ENCODE results near the gene SLIT1. TPM values are rescaled to one million over a fixed set of nuclear protein-coding genes. Genes with fewer than 3 reads are reported as not detected.

The SLIT1 gene
- total and polyA plus RNA-seq, 2 of the 8 experiments (the other 6 are each of a cell fraction or from before 2014, with no cell fraction given): 0.70 to 0.88 TPM

- no peaks in the 10 kb centered on the region; a peak in 1 of 7 replicates for H3K27me3 ChIP-seq (replicated peaks in 1 of 4; ENCODE audit: control insufficient read depth in 3 of 4, extremely low read depth in 1 of 4, insufficient read depth in 3 of 4, low read length in 3 of 4)
- no peak overlapping the region for H3K9ac ChIP-seq (replicated peaks in 1 of 4; ENCODE audit: extremely low read depth in 1 of 4, low read depth in 3 of 4, low read length in 3 of 4)
- H3K4me2 ChIP-seq (ENCODE audit: insufficient read depth in 1 of 2, low read depth in 2 of 2, low read length in 2 of 2): no peak overlapping the region
- H2AFZ ChIP-seq (ENCODE audit: low read length): no peak overlapping the region
- ChIA-PET CTCF (ENCODE audit: partially characterized antibody) (interaction anchor here (1.0 to 43.6 kb wide), 10 partner anchors 14 to 114 kb away, joined by 3 to 1348 read pairs (median 4); no protein-coding TSS in a partner anchor), POLR2A (ENCODE audit: partially characterized antibody) (interaction anchor here (0.6 to 2.1 kb wide), 4 partner anchors 10 to 198 kb away, joined by 3 to 4 read pairs (median 3); no protein-coding TSS in a partner anchor)
- no peaks in the 10 kb centered on the region for H3K9me3 ChIP-seq (ENCODE audit: insufficient read depth in 2 of 2, low read depth in 1 of 2, low read length in 1 of 2)
- H2AK5ac ChIP-seq (ENCODE audit: low read depth, low read length): no peak overlapping the region
- H3K4me3 ChIP-seq (ENCODE audit: extremely low read depth in 1 of 4, insufficient read depth in 2 of 4, low read depth in 3 of 4, low read length in 4 of 4): no peak overlapping the region
- no peaks in the 10 kb centered on the region for H3K23me2 ChIP-seq (ENCODE audit: low read depth, low read length)
- H4K8ac ChIP-seq (ENCODE audit: extremely low read depth, insufficient read depth, low read length): no peak overlapping the region
- DNase-seq (ENCODE audit: low read depth in 1 of 2, low spot score in 2 of 2) (no peak), FAIRE-seq (no peak)
- no peaks in the 10 kb centered on the region for H3K79me2 ChIP-seq (ENCODE audit: control insufficient read depth in 1 of 2, insufficient read depth in 2 of 2, low read length in 2 of 2)
- H2BK120ac ChIP-seq (replicated peaks; ENCODE audit: low read depth, low read length): no peak overlapping the region
- H3K4me1 ChIP-seq (replicated peaks in 1 of 4; ENCODE audit: control insufficient read depth in 3 of 4, insufficient read depth in 4 of 4, low read length in 3 of 4): peaks cover 0 to 17% (median 11%) of the 10 kb centered on the region in 4 experiments; a peak in 6 of 7 replicates
- H3K14ac ChIP-seq (ENCODE audit: insufficient read length): no peak overlapping the region
- H4K91ac ChIP-seq (replicated peaks; ENCODE audit: insufficient read length, low read length): no peak overlapping the region
- H2BK12ac ChIP-seq (ENCODE audit: low read depth, low read length): no peak overlapping the region
- H3K23ac ChIP-seq (ENCODE audit: insufficient read length): no peak overlapping the region
- no peak overlapping the region for H4K5ac ChIP-seq (ENCODE audit: insufficient read length, low read depth, low read length)
- WGBS, 2 experiments (ENCODE audit: extremely low coverage in 1 of 2, insufficient coverage in 1 of 2, insufficient read length in 1 of 2, insufficient replicate concordance in 2 of 2, low coverage in 1 of 2, low lambda C conversion rate in 2 of 2, missing lambda C conversion rate in 1 of 2): 90% methylated on average over 14 of the region's 14 CpGs; no CpG with 5 or more reads in 1 of the 2 experiments
- H2BK15ac ChIP-seq (ENCODE audit: low read length): 0 out of 2 replicates have a peak overlapping the region, but pooled peaks have one; percentile 19
- H3K27ac ChIP-seq (ENCODE audit: low read depth, low read length): no peak overlapping the region
- H3K36me3 ChIP-seq (ENCODE audit: control insufficient read depth in 2 of 4, insufficient read depth in 4 of 4, low read length in 3 of 4): no peaks in the 10 kb centered on the region
- H2BK5ac ChIP-seq (ENCODE audit: low read depth, low read length): peak overlapping the region; percentile 40; the same call in 1 of the 2 replicates
- peak overlapping the region; percentile 9; the same call in 1 of the 2 replicates for H3K18ac ChIP-seq (ENCODE audit: extremely low read depth, low read length)
- H4K20me1 ChIP-seq (replicated peaks in 1 of 2; ENCODE audit: control insufficient read depth in 1 of 2, insufficient read depth in 2 of 2, low read length in 2 of 2): no peaks in the 10 kb centered on the region
- H3K79me1 ChIP-seq (ENCODE audit: low read depth, low read length): no peaks in the 10 kb centered on the region
- H2BK20ac ChIP-seq (ENCODE audit: low read length): no peak overlapping the region
- no peak overlapping the region for H3K4ac ChIP-seq (replicated peaks; ENCODE audit: insufficient read length, low read depth, low read length)
- no peak overlapping the region for H3K56ac ChIP-seq (replicated peaks; ENCODE audit: insufficient read length, low read depth, low read length)
- TF ChIP-seq SIX5 (IDR thresholded peaks at IDR 0.05; ENCODE audit: low read depth, low read length) (no peak), EGR1 (IDR thresholded peaks at IDR 0.05; ENCODE audit: borderline replicate concordance, low read depth, low read length) (no peak), TCF12 (IDR thresholded peaks at IDR 0.05; ENCODE audit: low read depth, low read length) (no peak), ATF2 (IDR thresholded peaks at IDR 0.05; ENCODE audit: low read length) (no peak), RAD21 (IDR thresholded peaks at IDR 0.05 in 1 of 2, conservative IDR thresholded peaks at IDR 0.05 in 1 of 2; ENCODE audit: low read depth in 2 of 2, low read length in 2 of 2) (no peak), SIRT6 (IDR thresholded peaks at IDR 0.05; ENCODE audit: low read length) (no peak), USF2 (IDR thresholded peaks at IDR 0.05; ENCODE audit: low read length) (no peak), TAF7 (optimal IDR thresholded peaks at IDR 0.05; ENCODE audit: borderline replicate concordance, low read depth, low read length) (no peak)
Observed at GRCh38 chr10:97103316-97104080, 82.3 kb downstream of the SLIT1 start.

All from H1 (cell line).